Activated CD8-positive, alpha-beta T cell treated with anti-CD3 and anti-CD28 coated beads, Interleukin-2, amount 10 ng/mL, durations not matched to agents 7 days and 5 days (primary cell): Measurements from ENCODE around the gene TOR3A. TPM values are rescaled to one million over a fixed set of nuclear protein-coding genes. Genes with fewer than 3 reads are reported as not detected.
"Not testable (repeated sequence)": the region's sequence is repeated elsewhere in the genome, so short reads cannot be mapped to it uniquely, and the experiment has no call there.

Source experiments
- ATAC-seq: fragments of 150-1000 bp; cut with Tn5 transposase; one replicate; pipeline ENCODE4 v1.10.0; 2021; ENCODE audit warnings: moderate library complexity
- CTCF ChIA-PET: fragments of 350-600 bp; sonication (Branson Sonifier 250); formaldehyde crosslinking; loops from one replicate; lab custom pipeline; 2021; ENCODE audit warnings: antibody characterized with exemption; lab: Charles Lee
- POLR2A ChIA-PET: fragments of 350-600 bp; sonication (Branson Sonifier 250); formaldehyde crosslinking; loops from one replicate; lab custom pipeline; 2021; ENCODE audit warnings: antibody characterized with exemption; lab: Charles Lee
- DNase-seq: peaks from one replicate; pipeline ENCODE4 v3.0.0-alpha.2; 2020
- H3K27ac Mint-ChIP-seq: one replicate; pipeline ENCODE4 v1.8.0; 2021; ENCODE audit warnings: mild to moderate bottlenecking, mixed read lengths
- H3K27me3 Mint-ChIP-seq: one replicate; pipeline ENCODE4 v1.8.0; 2021; ENCODE audit warnings: low read depth, mixed read lengths
- H3K36me3 Mint-ChIP-seq: one replicate; pipeline ENCODE4 v1.8.0; 2021; ENCODE audit warnings: low read depth, mixed read lengths
- H3K4me1 Mint-ChIP-seq: one replicate; pipeline ENCODE4 v1.8.0; 2021; ENCODE audit warnings: low read depth, mixed read lengths
- H3K4me3 Mint-ChIP-seq: one replicate; pipeline ENCODE4 v1.8.0; 2021; ENCODE audit warnings: mild to moderate bottlenecking, mixed read lengths
- H3K9me3 Mint-ChIP-seq: one replicate; pipeline ENCODE4 v1.8.0; 2022; ENCODE audit warnings: mixed read lengths; ENCODE audit not compliant: insufficient read depth
- total RNA-seq, 2 experiments: library from RNA; stranded (reverse); gene quantifications; one replicate each; pipeline ENCODE4 v1.2.3, GENCODE V29; 2021

TOR3A gene
- total RNA-seq, 2 experiments from 2014 or later, result 49.3 to 50.4 TPM

DNA sequence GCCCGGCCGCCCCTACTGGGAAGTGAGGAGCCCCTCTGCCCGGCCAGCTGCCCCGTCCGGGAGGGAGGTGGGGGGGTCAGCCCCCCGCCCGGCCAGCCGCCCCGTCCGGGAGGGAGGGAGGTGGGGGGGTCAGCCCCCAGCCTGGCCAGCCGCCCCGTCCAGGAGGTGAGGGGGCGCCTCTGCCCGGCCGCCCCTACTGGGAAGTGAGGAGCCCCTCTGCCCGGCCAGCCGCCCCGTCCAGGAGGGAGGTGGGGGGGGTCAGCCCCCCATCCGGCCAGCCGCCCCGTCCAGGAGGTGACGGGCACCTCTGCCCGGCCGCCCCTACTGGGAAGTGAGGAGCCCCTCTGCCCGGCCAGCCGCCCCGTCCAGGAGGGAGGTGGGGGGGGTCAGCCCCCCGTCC, 53.8 kb downstream of the TOR3A start:
- H3K4me1 Mint-ChIP-seq, H3K36me3 Mint-ChIP-seq, H3K9me3 Mint-ChIP-seq, CTCF ChIA-PET, DNase-seq, ATAC-seq, H3K27me3 Mint-ChIP-seq, POLR2A ChIA-PET, H3K27ac Mint-ChIP-seq, H3K4me3 Mint-ChIP-seq: not testable (repeated sequence)

DNA sequence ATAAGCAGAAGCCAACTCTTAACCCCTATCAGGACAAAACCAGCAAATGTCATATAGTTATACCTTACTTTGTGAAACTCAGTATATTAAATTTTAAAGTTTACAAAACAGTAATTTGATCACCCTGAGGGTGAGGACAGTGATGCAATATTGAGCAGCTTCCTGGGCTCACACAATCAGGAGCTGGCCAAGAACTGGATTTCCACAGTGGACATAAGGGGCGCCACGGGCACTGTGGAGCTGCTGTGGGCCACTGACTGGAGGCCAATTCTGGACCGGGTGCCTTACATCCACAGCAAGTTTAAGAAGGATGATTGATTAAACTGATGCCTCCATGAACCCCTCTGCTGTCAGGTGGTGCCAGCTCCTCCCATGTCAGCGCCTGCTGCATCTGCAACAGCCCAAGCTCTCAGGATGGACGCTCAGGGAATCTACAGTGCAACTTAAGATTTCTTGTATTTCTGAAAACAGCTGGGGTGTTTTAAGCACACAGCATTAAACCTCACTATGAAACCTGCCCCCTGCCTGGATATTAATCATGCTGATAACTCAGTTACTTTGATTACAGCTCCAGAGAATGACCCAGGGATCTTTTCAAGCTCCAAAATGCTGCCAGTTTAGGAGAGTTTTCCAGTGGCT, 55.9 kb downstream of the TOR3A start:
- no peak overlapping the region for H3K4me3 Mint-ChIP-seq
- no peak overlapping the region for H3K27ac Mint-ChIP-seq
- POLR2A ChIA-PET, result no interaction called here

DNA sequence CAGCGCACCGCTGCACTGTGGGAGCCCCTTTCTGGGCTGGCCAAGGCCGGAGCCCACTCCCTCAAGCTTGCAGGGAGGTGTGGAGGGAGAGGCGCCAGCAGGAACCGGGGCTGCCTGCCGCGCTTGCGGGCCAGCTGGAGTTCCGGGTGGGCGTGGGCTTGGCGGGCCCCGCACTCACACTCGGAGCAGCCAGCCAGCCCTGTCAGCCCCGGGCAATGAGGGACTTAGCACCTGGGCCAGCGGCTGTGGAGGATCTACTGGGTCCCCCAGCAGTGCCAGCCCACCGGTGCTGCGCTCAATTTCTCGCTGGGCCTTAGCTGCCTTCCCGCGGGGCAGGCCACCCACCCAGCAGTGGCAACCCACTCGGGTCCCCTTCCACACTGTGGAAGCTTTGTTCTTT, 56.9 kb downstream of the TOR3A start:
- CTCF ChIA-PET, result not testable (repeated sequence)
- peaks cover 20% of the 10 kb centered on the region for H3K4me1 Mint-ChIP-seq

More for the DNA sequence above, 55.9 kb downstream of the TOR3A start:
- no peaks in the 10 kb centered on the region for H3K27me3 Mint-ChIP-seq
- H3K9me3 Mint-ChIP-seq, result no peaks in the 10 kb centered on the region
- DNase-seq (no peak), ATAC-seq (no peak)
- H3K36me3 Mint-ChIP-seq, result no peaks in the 10 kb centered on the region
- CTCF ChIA-PET, result interaction anchor here (0.7 to 0.9 kb wide), 2 partner anchors 17 to 79 kb away, joined by 3 read pairs; no protein-coding TSS in a partner anchor
- peaks cover 14% of the 10 kb centered on the region for H3K4me1 Mint-ChIP-seq

DNA sequence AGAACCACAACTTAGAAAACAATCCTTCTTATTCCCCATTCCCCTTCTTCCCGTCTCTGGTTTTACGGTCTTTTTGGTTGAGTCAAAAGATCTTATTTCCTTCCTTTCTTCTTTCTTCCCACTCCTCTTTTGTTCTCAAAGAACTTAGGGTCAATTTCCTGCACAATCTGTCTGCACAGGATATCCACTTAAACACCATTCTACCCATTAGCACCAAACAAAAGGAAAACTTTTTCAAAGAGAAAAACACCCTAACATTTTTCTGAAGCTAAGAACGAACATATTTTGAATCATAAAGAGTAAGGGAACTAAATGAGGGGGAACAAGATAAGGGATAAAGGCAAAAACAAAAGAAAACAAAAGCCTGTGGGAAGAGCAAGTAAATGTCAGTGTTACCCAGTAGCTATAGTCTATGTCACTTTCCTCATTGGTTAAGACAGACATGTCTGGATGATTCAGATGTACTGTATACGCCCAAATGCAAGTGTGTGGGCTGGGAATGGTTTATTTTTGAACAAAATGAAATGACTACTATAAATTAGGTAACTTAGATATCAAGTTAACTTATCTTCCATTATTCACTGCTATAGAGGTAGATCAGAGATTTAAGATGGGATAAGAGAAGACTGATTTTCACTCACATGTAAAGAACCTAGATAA, 59.9 kb downstream of the TOR3A start:
- Mint-ChIP-seq H3K4me3 (peak overlapping the region; percentile 19), H3K9me3 (no peaks in the 10 kb centered on the region), H3K36me3 (no peaks in the 10 kb centered on the region), H3K4me1 (peaks cover 25% of the 10 kb centered on the region), H3K27ac (peak overlapping the region; percentile 58), H3K27me3 (no peaks in the 10 kb centered on the region)
- DNase-seq (no peak), ATAC-seq (peak; percentile 64)
- CTCF ChIA-PET, result interaction anchor here (0.7 to 1.2 kb wide), 2 partner anchors 21 to 72 kb away, joined by 3 read pairs; no protein-coding TSS in a partner anchor
- POLR2A ChIA-PET, result no interaction called here

More for the DNA sequence above, 56.9 kb downstream of the TOR3A start:
- H3K27ac Mint-ChIP-seq, H3K4me3 Mint-ChIP-seq, H3K9me3 Mint-ChIP-seq, ATAC-seq, H3K36me3 Mint-ChIP-seq, DNase-seq, POLR2A ChIA-PET, H3K27me3 Mint-ChIP-seq: not testable (repeated sequence)

DNA sequence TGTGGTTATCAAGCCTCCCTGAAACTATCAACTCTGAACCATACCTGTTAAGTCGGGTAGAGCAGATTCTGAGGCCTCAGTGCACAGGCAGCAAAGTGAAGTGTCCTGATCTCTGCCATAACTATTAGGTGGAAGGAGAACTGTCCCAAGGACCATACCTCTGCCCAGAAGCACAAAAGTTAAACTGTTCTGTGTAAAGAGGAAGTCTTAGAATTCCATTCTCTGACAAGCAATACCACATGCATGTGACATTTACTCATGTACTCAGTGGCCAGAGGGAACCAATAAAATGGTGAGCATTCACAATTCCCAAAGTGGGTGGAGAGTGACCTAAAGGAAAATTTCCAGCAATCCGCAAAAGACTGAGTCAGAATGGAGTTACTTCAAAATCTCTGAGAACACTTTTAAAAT, 61.0 kb downstream of the TOR3A start:
- ATAC-seq (no peak), DNase-seq (no peak)
- Mint-ChIP-seq H3K27me3 (no peaks in the 10 kb centered on the region), H3K27ac (no peak overlapping the region), H3K4me3 (no peak overlapping the region), H3K9me3 (no peaks in the 10 kb centered on the region), H3K4me1 (peaks cover 25% of the 10 kb centered on the region), H3K36me3 (no peaks in the 10 kb centered on the region)
- POLR2A ChIA-PET, result no interaction called here
- CTCF ChIA-PET, result no interaction called here

DNA sequence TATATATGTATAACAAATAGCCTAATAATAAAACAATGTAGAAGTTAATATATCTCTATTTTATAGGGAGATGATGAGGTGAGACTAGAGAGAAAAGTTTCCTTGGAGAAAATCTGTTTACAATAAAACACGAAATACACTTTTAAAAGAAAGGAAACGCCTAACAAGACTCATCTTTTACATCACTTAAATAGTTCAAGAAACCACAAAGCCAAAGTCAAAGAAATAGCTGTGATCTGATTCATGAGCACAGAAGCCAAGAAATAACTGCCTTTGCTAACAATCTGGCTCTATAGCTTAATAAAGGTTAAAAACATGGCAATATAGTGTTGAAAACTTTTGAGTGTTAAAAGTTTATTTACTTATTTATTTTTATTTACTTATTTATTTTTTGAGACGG, 61.5 kb downstream of the TOR3A start:
- Mint-ChIP-seq H3K9me3 (no peaks in the 10 kb centered on the region), H3K27ac (no peak overlapping the region), H3K4me1 (peaks cover 25% of the 10 kb centered on the region), H3K27me3 (no peaks in the 10 kb centered on the region), H3K36me3 (no peaks in the 10 kb centered on the region), H3K4me3 (no peak overlapping the region)
- DNase-seq (no peak), ATAC-seq (no peak)
- ChIA-PET CTCF (no interaction called here), POLR2A (no interaction called here)

DNA sequence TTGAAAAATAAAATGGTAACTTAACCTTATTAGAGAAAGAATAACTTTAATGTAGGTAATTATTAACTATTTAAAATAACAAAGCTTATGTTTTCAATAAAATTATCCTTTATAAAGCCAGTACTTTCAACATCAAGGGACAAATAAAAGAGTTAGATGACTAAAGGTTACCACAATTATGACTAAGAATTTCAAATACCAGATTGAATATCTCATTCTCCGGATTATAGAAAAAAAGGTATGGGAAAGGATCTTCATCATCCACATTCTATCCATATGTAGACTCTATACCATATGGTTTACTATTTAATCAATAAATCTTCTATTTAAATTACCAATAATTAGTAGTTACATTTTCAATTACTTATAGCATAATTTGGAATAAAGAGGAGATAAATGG, 62.8 kb downstream of the TOR3A start:
- ATAC-seq, result no peak
- no peak overlapping the region for H3K4me3 Mint-ChIP-seq
- POLR2A ChIA-PET, result no interaction called here
- no peaks in the 10 kb centered on the region for H3K27me3 Mint-ChIP-seq
- peaks cover 25% of the 10 kb centered on the region for H3K4me1 Mint-ChIP-seq
- CTCF ChIA-PET, result no interaction called here
- DNase-seq, result no peak
- no peak overlapping the region for H3K27ac Mint-ChIP-seq
- H3K9me3 Mint-ChIP-seq, result no peaks in the 10 kb centered on the region
- H3K36me3 Mint-ChIP-seq, result peaks cover 3% of the 10 kb centered on the region

DNA sequence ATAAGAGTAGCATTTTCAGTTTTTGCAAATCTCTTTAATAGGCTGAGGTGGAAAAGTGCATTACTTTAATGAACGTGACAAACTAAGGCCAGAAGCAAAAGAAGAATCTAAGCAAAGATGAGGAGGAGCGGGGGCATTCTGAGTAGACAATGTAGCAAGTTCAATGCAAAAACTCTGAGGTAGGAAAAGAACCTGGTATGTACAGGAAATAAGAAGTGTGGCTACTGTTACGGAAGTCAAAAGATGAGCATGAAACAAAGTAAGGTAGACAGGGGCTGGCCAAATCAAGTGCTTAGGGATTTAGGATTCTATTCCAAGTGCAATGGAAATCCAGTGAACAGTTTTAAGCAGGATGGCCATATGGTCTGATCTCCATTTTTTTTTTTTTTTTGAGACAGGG, 63.7 kb downstream of the TOR3A start:
- Mint-ChIP-seq H3K9me3 (no peaks in the 10 kb centered on the region), H3K27ac (no peak overlapping the region), H3K4me1 (peaks cover 23% of the 10 kb centered on the region), H3K4me3 (no peak overlapping the region), H3K27me3 (no peaks in the 10 kb centered on the region), H3K36me3 (peaks cover 7% of the 10 kb centered on the region)
- DNase-seq (no peak), ATAC-seq (no peak)
- CTCF ChIA-PET, result no interaction called here
- POLR2A ChIA-PET, result no interaction called here

Other genes starting within 250 kb of the TOR3A start
- gene ANGPTL1, start 211.0 kb upstream of the TOR3A start, total RNA-seq, result not detected
- gene FAM20B, start 56.2 kb upstream of the TOR3A start, total RNA-seq, result 10 to 100 TPM; 28.6 to 29.4 TPM
- gene ABL2, start 147.6 kb downstream of the TOR3A start, total RNA-seq, result 1 to 10 TPM; 6.3 to 7.5 TPM
- gene SOAT1, start 211.7 kb downstream of the TOR3A start, total RNA-seq, result 10 to 100 TPM; 76.1 to 78.3 TPM